Right atrium auricular region (tissue), 2 donors: Measurements from ENCODE around the gene MLLT11. TPM values are rescaled to one million over a fixed set of nuclear protein-coding genes. Genes with fewer than 3 reads are reported as not detected.

Experiments used
- DNase-seq: peaks from one replicate; pipeline ENCODE4 v3.0.0-alpha.2; 2019; ENCODE audit warnings: low spot score
- H3K27ac ChIP-seq, 2 donors: fragments of 200-600 bp; sonication (generic); 1 replicate in 1 of 2; 2 replicates in 1 of 2; pipeline ENCODE4 v1.5.1; 2016 to 2019
- H3K27me3 ChIP-seq, 2 donors: fragments of 200-600 bp; sonication (generic); one replicate each; pipeline versions ENCODE4 v1.5.1 to v1.6.0; 2017 to 2019
- H3K36me3 ChIP-seq: fragments of 200-600 bp; sonication (generic); one replicate; pipeline ENCODE4 v1.5.1; 2016
- H3K4me1 ChIP-seq, 2 donors: fragments of 200-600 bp; sonication (generic); one replicate each; pipeline versions ENCODE4 v1.5.1 to v1.6.0; 2017 to 2019
- H3K4me3 ChIP-seq, 2 donors: fragments of 200-600 bp; sonication (generic); 1 replicate in 1 of 2; 2 replicates in 1 of 2; pipeline ENCODE4 v1.5.1; 2017 to 2019; ENCODE audit warnings: mild to moderate bottlenecking in 1 of 2, moderate library complexity in 1 of 2
- H3K9me3 ChIP-seq, 2 donors: fragments of 200-600 bp; sonication (generic); one replicate each; pipeline ENCODE4 v1.5.1; 2019
- CTCF ChIP-seq, 2 donors: fragments of 200-600 bp; sonication (generic); IDR thresholded peaks; one replicate each; pipeline ENCODE4 v1.5.1; 2019; ENCODE audit warnings: antibody characterized with exemption in 2 of 2
- total RNA-seq, 2 donors: library from RNA; depleted of rRNA; stranded (reverse); fragments of >200 nt; gene quantifications; one replicate each; pipeline ENCODE4 v1.1.0, GENCODE V29; 2016

Gene MLLT11
- total RNA-seq, 2 donors from 2014 or later: 3.5 to 10.9 TPM

DNA sequence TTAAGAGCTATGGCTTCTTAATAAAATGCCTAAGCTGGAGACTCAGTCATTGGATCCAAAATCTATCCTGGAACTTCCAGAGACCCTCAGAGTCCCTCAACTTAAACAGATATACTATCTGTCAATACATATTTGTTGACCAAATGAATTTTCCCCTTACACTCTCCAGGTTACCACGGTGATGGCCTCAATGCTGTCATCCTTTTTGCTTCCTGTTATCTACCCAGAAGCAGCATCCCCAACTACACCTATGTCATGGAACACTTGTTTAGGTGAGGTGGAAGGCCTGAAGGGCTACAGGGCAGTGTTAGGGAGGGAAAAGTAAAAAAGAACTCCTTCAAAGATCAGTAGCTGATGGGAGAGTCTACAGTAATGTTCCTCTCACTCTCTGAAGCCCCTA, 17.0 kb upstream of the MLLT11 start:
- Histone ChIP-seq H3K36me3 (peaks cover 9% of the 10 kb centered on the region), H3K4me1 (peaks cover 0 to 11% of the 10 kb centered on the region in 2 donors), H3K4me3 (no peak overlapping the region), H3K9me3 (no peaks in the 10 kb centered on the region), H3K27ac (no peak overlapping the region), H3K27me3 (no peaks in the 10 kb centered on the region)
- DNase-seq: no peak
- no peak for TF ChIP-seq CTCF (IDR thresholded peaks at IDR 0.05)

DNA sequence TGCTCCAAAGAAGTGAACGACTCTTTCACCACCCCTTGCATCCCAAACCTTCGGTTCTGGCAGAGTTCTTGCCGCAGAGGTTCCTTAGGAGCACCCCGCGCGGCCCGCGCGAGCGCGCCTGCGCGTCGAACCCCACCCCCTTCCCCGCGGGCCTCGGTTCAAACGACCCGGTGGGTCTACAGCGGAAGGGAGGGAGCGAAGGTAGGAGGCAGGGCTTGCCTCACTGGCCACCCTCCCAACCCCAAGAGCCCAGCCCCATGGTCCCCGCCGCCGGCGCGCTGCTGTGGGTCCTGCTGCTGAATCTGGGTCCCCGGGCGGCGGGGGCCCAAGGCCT, 12.6 kb upstream of the MLLT11 start, which contains the start of gene C1orf56:
Gene C1orf56, plus strand, starts transcription at position 161 of the 334 bp plus-strand sequence. Its CDS starts 97 bp downstream, at position 258.
- H3K27me3 ChIP-seq: no peaks in the 10 kb centered on the region
- peak within 1 kb of the TSS; percentile 90 to 93 for H3K27ac ChIP-seq
- TF ChIP-seq CTCF (IDR thresholded peaks at IDR 0.05): no peak
- peaks cover 28% of the 10 kb centered on the region for H3K36me3 ChIP-seq
- H3K4me1 ChIP-seq: peaks cover 0 to 25% of the 10 kb centered on the region in 2 donors
- peak within 1 kb of the TSS; percentile 55 to 73 for H3K4me3 ChIP-seq
- H3K9me3 ChIP-seq: no peaks in the 10 kb centered on the region
- DNase-seq: peak; percentile 74

GRCh38 chr1:151047925-151048644, 12.1 kb upstream of the MLLT11 start:
- H3K27ac ChIP-seq: peak overlapping the region; percentile 90 to 93
- peaks cover 0 to 25% of the 10 kb centered on the region in 2 donors for H3K4me1 ChIP-seq
- DNase-seq: peak; percentile 85
- H3K27me3 ChIP-seq: no peaks in the 10 kb centered on the region
- peak; percentile 44 to 68 for TF ChIP-seq CTCF (IDR thresholded peaks at IDR 0.05)
- H3K9me3 ChIP-seq: no peaks in the 10 kb centered on the region
- peak overlapping the region; percentile 55 to 73 for H3K4me3 ChIP-seq
- H3K36me3 ChIP-seq: peaks cover 29% of the 10 kb centered on the region

GRCh38 chr1:151048645-151049032, 11.6 kb upstream of the MLLT11 start:
- H3K27ac ChIP-seq: peak overlapping the region; percentile 90 to 93
- TF ChIP-seq CTCF (IDR thresholded peaks at IDR 0.05): no peak
- H3K4me1 ChIP-seq: peaks cover 0 to 25% of the 10 kb centered on the region in 2 donors
- no peak for DNase-seq
- H3K27me3 ChIP-seq: no peaks in the 10 kb centered on the region
- H3K9me3 ChIP-seq: no peaks in the 10 kb centered on the region
- peak overlapping the region; percentile 55 to 73 for H3K4me3 ChIP-seq
- H3K36me3 ChIP-seq: peaks cover 30% of the 10 kb centered on the region

- Histone ChIP-seq H3K27me3 (no peaks in the 10 kb centered on the region), H3K36me3 (peaks cover 38% of the 10 kb centered on the region), H3K4me1 (peaks cover 0 to 25% of the 10 kb centered on the region in 2 donors), H3K9me3 (no peaks in the 10 kb centered on the region), H3K27ac (peak overlapping the region in 1 of 2 donors; percentile 37), H3K4me3 (no peak overlapping the region)
- no peak for DNase-seq
- no peak for TF ChIP-seq CTCF (IDR thresholded peaks at IDR 0.05)
Observed at GRCh38 chr1:151049458-151049857, 10.7 kb upstream of the MLLT11 start.
